ENCODE results near the gene PSMB2. TPM values are rescaled to one million over a fixed set of nuclear protein-coding genes. Genes with fewer than 3 reads are reported as not detected.
"Not testable (repeated sequence)": the region's sequence is repeated elsewhere in the genome, so short reads cannot be mapped to it uniquely, and the experiment has no call there.

Gene PSMB2
- total and polyA plus RNA-seq, 10 of the 15 experiments (the other 5 are each of a cell fraction or from before 2014, with no cell fraction given) = 71.7 to 299 (median 145) TPM

GRCh38 chr1:35586808-35587207 is 54.5 kb downstream of the PSMB2 start:
- Histone ChIP-seq H3K4me3 (no peak overlapping the region), H3K79me2 (ENCODE audit: control insufficient read depth, insufficient read depth, low read length) (no peaks in the 10 kb centered on the region), H3K27me3 (replicated peaks in 1 of 2; ENCODE audit: control insufficient read depth in 2 of 2, insufficient read depth in 2 of 2, low read length in 1 of 2) (no peaks in the 10 kb centered on the region), H3K36me3 (ENCODE audit: control insufficient read depth in 2 of 2, insufficient read depth in 2 of 2, low read length in 1 of 2) (no peaks in the 10 kb centered on the region), H3K9me3 (replicated peaks; ENCODE audit: control insufficient read depth, insufficient read depth, low read length) (no peaks in the 10 kb centered on the region), H2AFZ (ENCODE audit: control insufficient read depth, low read depth, low read length) (no peak overlapping the region), H4K20me1 (ENCODE audit: control insufficient read depth, insufficient read depth) (no peaks in the 10 kb centered on the region), H3K4me1 (ENCODE audit: control insufficient read depth, insufficient read depth, low read length) (no peaks in the 10 kb centered on the region), H3K9ac (ENCODE audit: control insufficient read depth, insufficient read depth, low read length) (no peak overlapping the region), H3K4me2 (ENCODE audit: control insufficient read depth, insufficient read depth) (no peak overlapping the region), H3K27ac (ENCODE audit: control insufficient read depth, insufficient read depth) (no peak overlapping the region)
- DNase-seq (ENCODE audit: low read depth, low spot score) (no peak), ATAC-seq (no peak), FAIRE-seq (no peak)
- ChIA-PET POLR2A (interaction anchor here (0.5 kb wide), 1 partner anchor 193 kb away, joined by 3 read pairs; no protein-coding TSS in a partner anchor), CTCF (interaction anchor here (3.1 kb wide), 1 partner anchor 22 kb away, joined by 8 read pairs; no protein-coding TSS in a partner anchor), SMC1A (ENCODE audit: uncharacterized antibody, unreplicated experiment) (no interaction called here), RAD21 (ENCODE audit: unreplicated experiment) (no interaction called here)
- in situ Hi-C loops (cut with MboI) = no loop called here
- no TSS peak for BruUV-seq (replicated peaks)
- 86% methylated on average over 7 of the region's 7 CpGs for WGBS (ENCODE audit: insufficient coverage, insufficient replicate concordance, low lambda C conversion rate, missing lambda C conversion rate)
- TF ChIP-seq ZBTB33 (IDR thresholded peaks at IDR 0.05) (no peak), MYB (IDR thresholded peaks at IDR 0.05; ENCODE audit: borderline replicate concordance, low read depth, low read length) (no peak), SP1 (IDR thresholded peaks at IDR 0.05; ENCODE audit: low read depth, low read length) (no peak), ZNF217 (IDR thresholded peaks at IDR 0.05) (no peak), BMI1 (IDR thresholded peaks at IDR 0.05; ENCODE audit: borderline replicate concordance) (no peak), BCL3 (IDR thresholded peaks at IDR 0.05; ENCODE audit: borderline replicate concordance, insufficient read depth, low read depth, low read length, poor library complexity, severe bottlenecking) (no peak), NFIC (IDR thresholded peaks at IDR 0.05; ENCODE audit: low read depth, low read length) (no peak), CEBPB (IDR thresholded peaks at IDR 0.05; ENCODE audit: borderline replicate concordance in 1 of 2, low read depth in 2 of 2, low read length in 2 of 2) (no peak), EP300 (IDR thresholded peaks at IDR 0.05; ENCODE audit: borderline replicate concordance in 1 of 2, control insufficient read depth in 1 of 2, low read depth in 2 of 2, low read length in 2 of 2) (no peak), GATAD2B (conservative IDR thresholded peaks at IDR 0.05; ENCODE audit: low read depth) (no peak)
- TF ChIP-seq, protein P1, sequence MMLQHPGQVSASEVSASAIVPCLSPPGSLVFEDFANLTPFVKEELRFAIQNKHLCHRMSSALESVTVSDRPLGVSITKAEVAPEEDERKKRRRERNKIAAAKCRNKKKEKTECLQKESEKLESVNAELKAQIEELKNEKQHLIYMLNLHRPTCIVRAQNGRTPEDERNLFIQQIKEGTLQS (IDR thresholded peaks at IDR 0.05; ENCODE audit: borderline replicate concordance, extremely low read depth, low read depth, low read length) = no peak
- intact Hi-C loops (cut with micrococcal nuclease; ENCODE audit: unreplicated experiment) = no loop called here

DNA sequence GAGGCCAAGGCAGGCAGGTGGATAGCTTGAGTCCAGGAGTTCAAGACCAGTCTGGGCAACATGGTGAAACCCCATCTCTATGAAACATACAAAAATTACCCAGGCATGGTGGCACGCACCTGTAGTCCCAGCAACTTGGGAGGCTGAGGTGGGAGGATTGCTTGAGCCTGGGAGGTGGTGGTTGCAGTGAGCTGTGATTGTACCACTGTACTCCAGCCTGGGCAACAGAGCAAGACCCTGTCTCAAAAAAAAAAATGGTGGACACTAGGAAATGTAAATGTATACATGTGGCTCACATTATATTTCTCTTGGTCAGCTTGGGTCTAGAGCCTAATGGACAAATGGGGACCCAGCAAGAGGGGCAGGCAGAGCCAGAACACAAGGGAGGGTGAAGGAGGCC is 55.5 kb downstream of the PSMB2 start:
- ATAC-seq; H3K9ac ChIP-seq (ENCODE audit: control insufficient read depth, insufficient read depth, low read length); H4K20me1 ChIP-seq (ENCODE audit: control insufficient read depth, insufficient read depth); intact Hi-C loops (cut with micrococcal nuclease; ENCODE audit: unreplicated experiment); H3K79me2 ChIP-seq (ENCODE audit: control insufficient read depth, insufficient read depth, low read length); H2AFZ ChIP-seq (ENCODE audit: control insufficient read depth, low read depth, low read length); FAIRE-seq; H3K27ac ChIP-seq (ENCODE audit: control insufficient read depth, insufficient read depth); H3K4me2 ChIP-seq (ENCODE audit: control insufficient read depth, insufficient read depth); H3K9me3 ChIP-seq (replicated peaks; ENCODE audit: control insufficient read depth, insufficient read depth, low read length); BruUV-seq (replicated peaks); H3K4me1 ChIP-seq (ENCODE audit: control insufficient read depth, insufficient read depth, low read length); POLR2A ChIA-PET; in situ Hi-C loops (cut with MboI); H3K4me3 ChIP-seq; H3K36me3 ChIP-seq (ENCODE audit: control insufficient read depth in 2 of 2, insufficient read depth in 2 of 2, low read length in 1 of 2); DNase-seq (ENCODE audit: low read depth, low spot score); H3K27me3 ChIP-seq (replicated peaks in 1 of 2; ENCODE audit: control insufficient read depth in 2 of 2, insufficient read depth in 2 of 2, low read length in 1 of 2); RAD21 ChIA-PET (ENCODE audit: unreplicated experiment): not testable (repeated sequence)
- ChIA-PET CTCF (interaction anchor here (3.1 kb wide), 1 partner anchor 21 kb away, joined by 8 read pairs; no protein-coding TSS in a partner anchor), SMC1A (ENCODE audit: uncharacterized antibody, unreplicated experiment) (interaction anchor here (0.7 to 1.0 kb wide), 2 partner anchors 15 to 258 kb away, joined by 3 read pairs; no protein-coding TSS in a partner anchor)
- WGBS (ENCODE audit: insufficient coverage, insufficient replicate concordance, low lambda C conversion rate, missing lambda C conversion rate) = 100% methylated on average over 1 of the region's 1 CpG
